ENCODE measurements around the gene SKA2.

DNA sequence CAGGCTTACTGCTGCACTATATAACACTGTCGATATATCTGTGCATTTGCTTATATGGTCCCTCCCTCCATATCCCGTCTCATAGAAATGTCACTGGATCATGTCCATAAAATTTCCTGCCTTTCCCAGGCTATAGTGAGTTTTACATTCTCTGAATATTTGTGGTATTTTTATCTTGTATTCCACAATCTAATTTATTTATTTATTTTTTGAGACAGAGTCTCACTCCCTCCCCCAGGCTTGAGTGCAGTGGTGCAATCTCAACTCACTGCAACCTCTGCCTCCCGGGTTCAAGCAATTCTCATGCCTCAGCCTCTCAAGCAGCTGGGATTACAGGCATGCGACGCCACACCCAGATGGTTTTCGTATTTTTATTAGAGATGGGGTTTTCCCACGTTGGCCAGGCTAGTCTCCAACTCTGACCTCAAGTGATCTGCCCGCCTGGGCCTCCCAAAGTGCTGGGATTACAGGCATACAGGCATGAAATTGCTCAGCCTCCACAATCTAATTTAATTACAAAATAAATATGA, 61.2 kb downstream of the SKA2 start:
- TF ChIP-seq, protein P1, sequence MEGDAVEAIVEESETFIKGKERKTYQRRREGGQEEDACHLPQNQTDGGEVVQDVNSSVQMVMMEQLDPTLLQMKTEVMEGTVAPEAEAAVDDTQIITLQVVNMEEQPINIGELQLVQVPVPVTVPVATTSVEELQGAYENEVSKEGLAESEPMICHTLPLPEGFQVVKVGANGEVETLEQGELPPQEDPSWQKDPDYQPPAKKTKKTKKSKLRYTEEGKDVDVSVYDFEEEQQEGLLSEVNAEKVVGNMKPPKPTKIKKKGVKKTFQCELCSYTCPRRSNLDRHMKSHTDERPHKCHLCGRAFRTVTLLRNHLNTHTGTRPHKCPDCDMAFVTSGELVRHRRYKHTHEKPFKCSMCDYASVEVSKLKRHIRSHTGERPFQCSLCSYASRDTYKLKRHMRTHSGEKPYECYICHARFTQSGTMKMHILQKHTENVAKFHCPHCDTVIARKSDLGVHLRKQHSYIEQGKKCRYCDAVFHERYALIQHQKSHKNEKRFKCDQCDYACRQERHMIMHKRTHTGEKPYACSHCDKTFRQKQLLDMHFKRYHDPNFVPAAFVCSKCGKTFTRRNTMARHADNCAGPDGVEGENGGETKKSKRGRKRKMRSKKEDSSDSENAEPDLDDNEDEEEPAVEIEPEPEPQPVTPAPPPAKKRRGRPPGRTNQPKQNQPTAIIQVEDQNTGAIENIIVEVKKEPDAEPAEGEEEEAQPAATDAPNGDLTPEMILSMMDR (conservative IDR thresholded peaks at IDR 0.05; ENCODE audit: low read depth in 2 of 2), result no peak
- no peak for TF ChIP-seq EZH2 (IDR thresholded peaks at IDR 0.05; ENCODE audit: low read depth, unreplicated experiment)
- TF ChIP-seq, protein P2, sequence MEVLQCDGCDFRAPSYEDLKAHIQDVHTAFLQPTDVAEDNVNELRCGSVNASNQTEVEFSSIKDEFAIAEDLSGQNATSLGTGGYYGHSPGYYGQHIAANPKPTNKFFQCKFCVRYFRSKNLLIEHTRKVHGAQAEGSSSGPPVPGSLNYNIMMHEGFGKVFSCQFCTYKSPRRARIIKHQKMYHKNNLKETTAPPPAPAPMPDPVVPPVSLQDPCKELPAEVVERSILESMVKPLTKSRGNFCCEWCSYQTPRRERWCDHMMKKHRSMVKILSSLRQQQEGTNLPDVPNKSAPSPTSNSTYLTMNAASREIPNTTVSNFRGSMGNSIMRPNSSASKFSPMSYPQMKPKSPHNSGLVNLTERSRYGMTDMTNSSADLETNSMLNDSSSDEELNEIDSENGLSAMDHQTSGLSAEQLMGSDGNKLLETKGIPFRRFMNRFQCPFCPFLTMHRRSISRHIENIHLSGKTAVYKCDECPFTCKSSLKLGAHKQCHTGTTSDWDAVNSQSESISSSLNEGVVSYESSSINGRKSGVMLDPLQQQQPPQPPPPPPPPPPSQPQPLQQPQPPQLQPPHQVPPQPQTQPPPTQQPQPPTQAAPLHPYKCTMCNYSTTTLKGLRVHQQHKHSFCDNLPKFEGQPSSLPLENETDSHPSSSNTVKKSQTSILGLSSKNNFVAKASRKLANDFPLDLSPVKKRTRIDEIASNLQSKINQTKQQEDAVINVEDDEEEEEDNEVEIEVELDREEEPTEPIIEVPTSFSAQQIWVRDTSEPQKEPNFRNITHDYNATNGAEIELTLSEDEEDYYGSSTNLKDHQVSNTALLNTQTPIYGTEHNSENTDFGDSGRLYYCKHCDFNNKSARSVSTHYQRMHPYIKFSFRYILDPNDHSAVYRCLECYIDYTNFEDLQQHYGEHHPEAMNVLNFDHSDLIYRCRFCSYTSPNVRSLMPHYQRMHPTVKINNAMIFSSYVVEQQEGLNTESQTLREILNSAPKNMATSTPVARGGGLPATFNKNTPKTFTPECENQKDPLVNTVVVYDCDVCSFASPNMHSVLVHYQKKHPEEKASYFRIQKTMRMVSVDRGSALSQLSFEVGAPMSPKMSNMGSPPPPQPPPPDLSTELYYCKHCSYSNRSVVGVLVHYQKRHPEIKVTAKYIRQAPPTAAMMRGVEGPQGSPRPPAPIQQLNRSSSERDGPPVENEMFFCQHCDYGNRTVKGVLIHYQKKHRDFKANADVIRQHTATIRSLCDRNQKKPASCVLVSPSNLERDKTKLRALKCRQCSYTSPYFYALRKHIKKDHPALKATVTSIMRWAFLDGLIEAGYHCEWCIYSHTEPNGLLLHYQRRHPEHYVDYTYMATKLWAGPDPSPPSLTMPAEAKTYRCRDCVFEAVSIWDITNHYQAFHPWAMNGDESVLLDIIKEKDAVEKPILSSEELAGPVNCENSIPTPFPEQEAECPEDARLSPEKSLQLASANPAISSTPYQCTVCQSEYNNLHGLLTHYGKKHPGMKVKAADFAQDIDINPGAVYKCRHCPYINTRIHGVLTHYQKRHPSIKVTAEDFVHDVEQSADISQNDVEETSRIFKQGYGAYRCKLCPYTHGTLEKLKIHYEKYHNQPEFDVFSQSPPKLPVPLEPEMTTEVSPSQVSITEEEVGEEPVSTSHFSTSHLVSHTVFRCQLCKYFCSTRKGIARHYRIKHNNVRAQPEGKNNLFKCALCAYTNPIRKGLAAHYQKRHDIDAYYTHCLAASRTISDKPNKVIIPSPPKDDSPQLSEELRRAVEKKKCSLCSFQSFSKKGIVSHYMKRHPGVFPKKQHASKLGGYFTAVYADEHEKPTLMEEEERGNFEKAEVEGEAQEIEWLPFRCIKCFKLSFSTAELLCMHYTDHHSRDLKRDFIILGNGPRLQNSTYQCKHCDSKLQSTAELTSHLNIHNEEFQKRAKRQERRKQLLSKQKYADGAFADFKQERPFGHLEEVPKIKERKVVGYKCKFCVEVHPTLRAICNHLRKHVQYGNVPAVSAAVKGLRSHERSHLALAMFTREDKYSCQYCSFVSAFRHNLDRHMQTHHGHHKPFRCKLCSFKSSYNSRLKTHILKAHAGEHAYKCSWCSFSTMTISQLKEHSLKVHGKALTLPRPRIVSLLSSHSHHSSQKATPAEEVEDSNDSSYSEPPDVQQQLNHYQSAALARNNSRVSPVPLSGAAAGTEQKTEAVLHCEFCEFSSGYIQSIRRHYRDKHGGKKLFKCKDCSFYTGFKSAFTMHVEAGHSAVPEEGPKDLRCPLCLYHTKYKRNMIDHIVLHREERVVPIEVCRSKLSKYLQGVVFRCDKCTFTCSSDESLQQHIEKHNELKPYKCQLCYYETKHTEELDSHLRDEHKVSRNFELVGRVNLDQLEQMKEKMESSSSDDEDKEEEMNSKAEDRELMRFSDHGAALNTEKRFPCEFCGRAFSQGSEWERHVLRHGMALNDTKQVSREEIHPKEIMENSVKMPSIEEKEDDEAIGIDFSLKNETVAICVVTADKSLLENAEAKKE (CRISPR knock-in tag; IDR thresholded peaks at IDR 0.05), result no peak

Measured in GM23338 (cell line).